Peyer's patch (tissue), 4 donors: ENCODE results near the gene EMILIN3.

Experiments
- POLR2A ChIP-seq, 2 donors: fragments of 450-650 bp; IDR thresholded peaks; one replicate each; pipeline ENCODE4 v1.5.1; 2017; ENCODE audit warnings: antibody characterized with exemption in 2 of 2, mild to moderate bottlenecking in 2 of 2, moderate library complexity in 2 of 2
- TF ChIP-seq, protein P1 (sequence below), 6 experiments: fragments of 450-650 bp in 4 of 6; fragments of 200-600 bp in 2 of 6; sonication (generic) in 1 of 6; IDR thresholded peaks; one replicate each; pipeline ENCODE4 v1.5.1; 2017 to 2019; ENCODE audit warnings: antibody characterized with exemption in 6 of 6, mild to moderate bottlenecking in 3 of 6, moderate library complexity in 1 of 6

GRCh38 chr20:41353530-41353929, 13.1 kb downstream of the EMILIN3 start:
- TF ChIP-seq, protein P1, sequence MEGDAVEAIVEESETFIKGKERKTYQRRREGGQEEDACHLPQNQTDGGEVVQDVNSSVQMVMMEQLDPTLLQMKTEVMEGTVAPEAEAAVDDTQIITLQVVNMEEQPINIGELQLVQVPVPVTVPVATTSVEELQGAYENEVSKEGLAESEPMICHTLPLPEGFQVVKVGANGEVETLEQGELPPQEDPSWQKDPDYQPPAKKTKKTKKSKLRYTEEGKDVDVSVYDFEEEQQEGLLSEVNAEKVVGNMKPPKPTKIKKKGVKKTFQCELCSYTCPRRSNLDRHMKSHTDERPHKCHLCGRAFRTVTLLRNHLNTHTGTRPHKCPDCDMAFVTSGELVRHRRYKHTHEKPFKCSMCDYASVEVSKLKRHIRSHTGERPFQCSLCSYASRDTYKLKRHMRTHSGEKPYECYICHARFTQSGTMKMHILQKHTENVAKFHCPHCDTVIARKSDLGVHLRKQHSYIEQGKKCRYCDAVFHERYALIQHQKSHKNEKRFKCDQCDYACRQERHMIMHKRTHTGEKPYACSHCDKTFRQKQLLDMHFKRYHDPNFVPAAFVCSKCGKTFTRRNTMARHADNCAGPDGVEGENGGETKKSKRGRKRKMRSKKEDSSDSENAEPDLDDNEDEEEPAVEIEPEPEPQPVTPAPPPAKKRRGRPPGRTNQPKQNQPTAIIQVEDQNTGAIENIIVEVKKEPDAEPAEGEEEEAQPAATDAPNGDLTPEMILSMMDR (IDR thresholded peaks at IDR 0.05), result no peak
- TF ChIP-seq POLR2A (IDR thresholded peaks at IDR 0.05), result no peak
